ENCODE measurements around the gene SPIN1. TPM values are rescaled to one million over a fixed set of nuclear protein-coding genes. Genes with fewer than 3 reads are reported as not detected.
"Not testable (repeated sequence)": the region's sequence is repeated elsewhere in the genome, so short reads cannot be mapped to it uniquely, and the experiment has no call there.

Gene SPIN1
- polyA plus RNA-seq (ENCODE audit: insufficient read depth in 1 of 5, insufficient read length in 5 of 5, low replicate concordance in 1 of 5) = 100 to 1,000 TPM; 118 to 179 (median 152) TPM
- long read RNA-seq, donor 1, full-length matches to known transcripts = 28 of 69 reads
- long read RNA-seq, donor 1, partial matches to known transcripts = 35 of 69 reads
- long read RNA-seq, donor 1, other reads (novel, unspliced or antisense) = 6 of 69 reads
- long read RNA-seq, donor 2, full-length matches to known transcripts = 16 of 28 reads
- long read RNA-seq, donor 2, partial matches to known transcripts = 6 of 28 reads
- long read RNA-seq, donor 2, other reads (novel, unspliced or antisense) = 6 of 28 reads
- long read RNA-seq, donor 3, full-length matches to known transcripts = 25 of 77 reads
- long read RNA-seq, donor 3, partial matches to known transcripts = 52 of 77 reads
- long read RNA-seq, donor 3, other reads (novel, unspliced or antisense) = 0 of 77 reads
- long read RNA-seq, donor 4, full-length matches to known transcripts = 17 of 36 reads
- long read RNA-seq, donor 4, partial matches to known transcripts = 19 of 36 reads
- long read RNA-seq, donor 4, other reads (novel, unspliced or antisense) = 0 of 36 reads
- long read RNA-seq, donor 5, full-length matches to known transcripts = 24 of 49 reads
- long read RNA-seq, donor 5, partial matches to known transcripts = 15 of 49 reads
- long read RNA-seq, donor 5, other reads (novel, unspliced or antisense) = 10 of 49 reads
- long read RNA-seq, donor 6, full-length matches to known transcripts = 30 of 52 reads
- long read RNA-seq, donor 6, partial matches to known transcripts = 12 of 52 reads
- long read RNA-seq, donor 6, other reads (novel, unspliced or antisense) = 10 of 52 reads
- long read RNA-seq, donor 7, full-length matches to known transcripts = 34 of 41 reads
- long read RNA-seq, donor 7, partial matches to known transcripts = 7 of 41 reads
- long read RNA-seq, donor 7, other reads (novel, unspliced or antisense) = 0 of 41 reads
- long read RNA-seq, donor 8, full-length matches to known transcripts = 11 of 39 reads
- long read RNA-seq, donor 8, partial matches to known transcripts = 28 of 39 reads
- long read RNA-seq, donor 8, other reads (novel, unspliced or antisense) = 0 of 39 reads

- DNase-seq = peak; percentile 78 to 81
Observed at GRCh38 chr9:88388203-88388885, at the start of gene SPIN1. Gene SPIN1 (plus strand): TSS chr9:88388444. CDS start chr9:88426540, 38,096 bp downstream.

DNA sequence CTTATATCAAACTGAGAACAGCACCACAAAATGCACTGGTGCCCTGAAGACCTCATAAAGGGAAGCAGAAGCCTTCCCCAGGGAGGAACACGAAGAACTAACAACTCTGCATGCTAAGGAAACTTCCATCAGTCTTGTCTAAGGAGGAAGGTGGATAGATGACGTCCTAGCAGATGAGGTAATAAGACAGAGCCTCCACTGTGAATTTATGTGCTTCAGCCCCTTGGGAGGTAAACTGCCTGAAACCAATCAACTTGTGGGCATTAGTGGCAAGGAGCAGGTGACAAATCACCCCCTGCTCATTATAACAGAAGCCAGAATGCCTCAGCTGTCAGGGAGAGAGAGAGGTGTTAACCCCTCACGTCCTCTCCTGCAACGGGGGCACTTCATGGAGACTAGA is 48.9 kb upstream of the SPIN1 start:
- no peak for DNase-seq

DNA sequence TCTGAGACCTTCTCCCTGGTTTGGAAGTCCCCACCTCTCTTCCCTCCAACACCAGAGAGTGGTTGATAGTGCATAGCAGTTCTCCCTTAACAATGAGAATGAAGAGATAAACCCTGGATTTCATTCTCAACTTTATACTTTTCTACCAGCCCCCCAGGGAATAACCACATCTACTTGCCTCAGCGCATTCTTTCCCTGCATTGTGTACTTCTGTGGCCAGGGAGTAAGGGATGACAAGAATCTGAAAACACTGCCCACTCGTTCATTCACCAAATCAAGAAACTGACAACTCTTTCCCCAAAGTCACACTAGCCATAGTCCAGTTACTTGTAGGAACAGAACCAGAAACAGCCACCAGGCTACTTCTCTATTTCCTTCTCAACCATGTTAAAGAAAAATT is 46.0 kb upstream of the SPIN1 start:
- DNase-seq = no peak

DNA sequence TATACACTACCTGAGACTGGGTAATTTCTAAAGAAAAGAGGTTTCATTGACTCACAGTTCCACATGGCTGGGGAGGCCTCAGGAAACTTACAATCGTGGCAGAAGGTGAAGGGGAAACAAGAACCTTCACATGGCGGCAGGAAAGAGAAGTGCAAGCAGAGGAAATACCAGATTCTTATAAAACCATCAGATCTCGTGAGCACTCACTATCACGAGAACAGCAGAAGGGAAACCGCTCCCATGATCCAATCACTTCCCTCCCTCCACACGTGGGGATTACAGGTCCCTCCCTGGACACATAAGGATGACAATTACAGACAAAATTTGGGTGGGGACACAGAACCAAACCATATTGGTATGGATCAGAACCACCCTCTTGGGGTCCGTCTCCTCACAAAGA is 44.2 kb upstream of the SPIN1 start:
- DNase-seq = no peak

DNA sequence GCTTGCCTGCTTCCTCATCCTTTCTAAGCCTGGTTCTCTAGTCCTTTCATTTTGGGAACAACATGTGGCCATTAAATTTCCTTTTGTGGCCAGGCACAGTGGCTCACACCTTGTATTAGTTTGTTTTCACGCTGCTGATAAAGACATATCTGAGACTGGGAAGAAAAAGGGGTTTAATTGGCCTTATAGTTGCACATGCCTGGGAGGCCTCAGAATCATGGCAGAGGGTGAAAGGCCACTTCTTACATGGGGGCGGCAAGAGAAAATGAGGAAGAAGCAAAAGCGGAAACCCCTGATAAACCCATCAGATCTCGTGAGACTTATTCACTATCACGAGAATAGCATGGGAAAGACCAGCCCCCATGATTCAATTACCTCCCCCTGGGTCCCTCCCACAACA is 37.9 kb upstream of the SPIN1 start:
- not testable (repeated sequence) for DNase-seq

GRCh38 chr9:88355166-88355565 is 33.1 kb upstream of the SPIN1 start:
- DNase-seq = no peak

DNA sequence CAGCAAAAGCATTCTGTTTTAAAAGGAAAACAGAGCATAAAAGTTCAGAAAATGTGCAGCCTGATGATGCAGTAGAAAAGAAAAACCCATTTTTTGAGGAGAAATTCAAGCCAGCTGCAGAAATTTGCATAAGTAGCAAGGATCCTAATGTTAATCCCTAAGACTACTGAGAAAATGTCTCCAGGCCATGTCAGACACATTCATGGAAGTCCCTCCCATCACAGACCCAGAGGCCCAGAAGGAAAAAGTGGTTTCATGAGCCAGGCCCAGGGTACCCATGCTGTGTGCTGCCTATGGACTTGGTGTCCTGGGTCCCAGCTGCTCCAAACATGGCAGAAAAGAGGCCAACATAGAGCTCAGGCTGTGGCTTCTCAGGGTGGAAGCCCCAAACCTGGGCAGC is 31.0 kb upstream of the SPIN1 start:
- DNase-seq = not testable (repeated sequence)

DNA sequence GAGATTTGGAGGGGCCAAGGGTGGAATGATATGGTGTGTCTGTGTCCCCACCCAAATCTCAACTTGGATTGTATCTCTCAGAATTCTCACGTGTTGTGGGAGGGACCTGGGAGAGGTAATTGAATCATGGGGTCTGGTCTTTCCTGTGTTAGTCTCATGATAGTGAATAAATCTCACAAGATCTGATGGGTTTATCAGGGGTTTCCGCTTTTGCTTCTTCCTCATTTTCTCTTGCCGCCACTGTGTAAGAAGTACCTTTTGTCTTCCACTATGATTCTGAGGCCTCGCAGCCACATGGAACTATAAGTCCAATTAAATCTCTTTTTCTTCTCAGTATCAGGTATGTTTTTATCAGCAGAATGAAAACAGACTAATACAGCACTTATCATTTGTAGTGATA is 29.5 kb upstream of the SPIN1 start:
- no peak for DNase-seq

GRCh38 chr9:88359974-88360373 is 28.3 kb upstream of the SPIN1 start:
- DNase-seq = no peak

DNA sequence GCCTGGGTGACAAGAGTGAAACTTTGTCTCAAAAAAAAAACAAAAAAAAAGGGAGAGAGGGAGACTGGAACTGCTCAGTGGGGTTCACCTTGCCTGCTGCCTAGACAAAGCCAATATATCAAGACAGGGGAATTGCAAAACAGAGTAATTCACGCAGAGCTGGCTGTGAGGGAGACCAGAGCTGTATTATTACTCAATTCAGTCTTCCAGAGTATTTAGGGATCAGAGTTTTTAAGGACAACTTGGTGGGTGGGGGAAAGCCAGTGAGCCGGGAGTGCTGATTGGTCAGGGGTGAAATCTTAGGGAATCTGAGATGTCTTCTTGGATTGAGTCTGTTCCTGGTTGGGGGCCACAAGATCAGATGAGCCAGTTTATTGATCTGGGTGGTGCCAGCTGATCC is 25.6 kb upstream of the SPIN1 start:
- DNase-seq = no peak

- no peak for DNase-seq
Observed at GRCh38 chr9:88363661-88364060, 24.6 kb upstream of the SPIN1 start.

- DNase-seq = no peak
Observed at GRCh38 chr9:88364706-88365105, 23.5 kb upstream of the SPIN1 start.

DNA sequence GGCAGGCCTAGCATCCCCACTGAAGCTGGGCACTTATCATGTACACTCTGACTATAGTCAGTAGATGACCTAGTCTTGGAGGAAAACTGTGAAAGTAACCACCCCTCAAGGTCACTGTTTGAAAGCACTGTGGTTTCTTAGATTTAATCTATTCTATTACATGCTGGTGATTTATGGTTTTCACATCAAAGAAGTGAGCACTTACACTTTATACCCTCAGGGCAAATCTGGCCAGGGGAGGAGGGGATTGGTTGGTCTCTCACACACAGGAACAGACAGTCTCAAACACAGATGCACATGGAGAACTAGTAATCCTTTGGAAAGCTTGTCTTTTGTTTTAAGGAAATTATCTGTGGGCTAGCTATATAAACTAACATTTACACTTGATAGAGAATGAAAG is 17.9 kb upstream of the SPIN1 start:
- DNase-seq = no peak

DNA sequence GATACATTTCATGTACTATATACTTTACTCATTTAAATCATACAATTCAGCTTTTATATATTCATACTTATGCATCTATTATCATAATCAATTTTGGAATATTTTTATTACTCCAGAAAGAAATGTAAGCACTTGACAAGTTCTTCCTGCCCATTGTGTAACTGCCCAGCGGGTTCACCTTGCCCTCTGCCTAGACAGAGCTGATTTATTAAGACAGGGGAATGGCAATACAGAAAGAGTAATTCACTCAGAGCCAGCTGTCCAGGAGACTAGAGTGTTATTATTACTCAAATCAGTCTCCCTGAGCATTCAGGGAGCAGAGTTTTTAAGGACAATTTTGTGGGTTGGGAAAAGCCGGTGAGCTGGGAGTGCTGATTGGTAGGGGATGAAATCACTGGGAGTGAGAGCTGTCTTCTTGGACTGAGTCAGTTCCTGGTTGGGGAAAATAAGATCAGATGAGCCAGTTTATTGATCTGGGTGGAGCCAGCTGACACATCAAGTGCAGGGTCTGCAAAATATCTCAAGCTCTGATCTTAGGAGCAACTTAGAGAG is 16.1 kb upstream of the SPIN1 start:
- no peak for DNase-seq

- DNase-seq = no peak
Observed at GRCh38 chr9:88373045-88373444, 15.2 kb upstream of the SPIN1 start.

- DNase-seq = no peak
Observed at GRCh38 chr9:88378317-88378716, 9.9 kb upstream of the SPIN1 start.

- no peak for DNase-seq
Observed at GRCh38 chr9:88379352-88379751, 8.9 kb upstream of the SPIN1 start.

- DNase-seq = no peak
Observed at GRCh38 chr9:88380118-88380517, 8.1 kb upstream of the SPIN1 start.

DNA sequence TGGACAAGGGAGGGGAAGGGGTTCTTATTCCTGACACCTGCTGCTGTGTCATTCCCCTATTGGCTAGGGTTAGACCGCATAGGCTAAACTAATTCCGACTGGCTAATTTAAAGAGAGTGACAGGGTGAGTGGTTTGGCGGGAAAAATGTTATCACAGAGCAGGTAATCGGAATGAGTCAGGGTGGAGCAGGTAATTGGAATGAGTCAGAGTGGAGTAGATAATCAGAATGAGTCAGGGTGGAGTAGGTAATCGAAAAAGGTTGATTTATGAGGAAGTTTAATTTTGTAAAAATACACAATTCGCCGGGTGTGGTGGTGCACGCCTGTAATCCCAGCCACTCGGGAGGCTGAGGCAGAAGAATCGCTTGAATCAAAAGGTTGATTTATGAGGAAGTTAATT is 6.9 kb upstream of the SPIN1 start:
- DNase-seq = not testable (repeated sequence)

DNA sequence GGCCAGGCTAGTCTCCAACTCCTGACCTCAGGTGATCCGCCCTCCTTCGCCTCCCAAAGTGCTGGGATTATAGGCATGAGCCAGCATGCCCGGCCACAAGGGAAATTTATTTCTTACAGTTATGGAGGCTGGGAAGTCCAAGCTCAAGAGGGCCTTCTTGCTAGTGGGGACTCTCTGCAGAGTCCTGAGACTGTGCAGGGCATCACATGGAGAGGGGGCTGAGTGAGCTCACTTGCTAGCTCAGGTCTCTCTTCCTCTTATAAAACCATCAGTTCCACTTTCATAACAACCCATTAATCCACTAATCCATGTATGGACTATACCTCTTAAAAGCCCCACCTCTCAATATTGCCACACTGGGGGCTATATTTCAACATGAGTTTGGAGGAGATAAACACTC is 5.1 kb upstream of the SPIN1 start:
- DNase-seq = no peak

DNA sequence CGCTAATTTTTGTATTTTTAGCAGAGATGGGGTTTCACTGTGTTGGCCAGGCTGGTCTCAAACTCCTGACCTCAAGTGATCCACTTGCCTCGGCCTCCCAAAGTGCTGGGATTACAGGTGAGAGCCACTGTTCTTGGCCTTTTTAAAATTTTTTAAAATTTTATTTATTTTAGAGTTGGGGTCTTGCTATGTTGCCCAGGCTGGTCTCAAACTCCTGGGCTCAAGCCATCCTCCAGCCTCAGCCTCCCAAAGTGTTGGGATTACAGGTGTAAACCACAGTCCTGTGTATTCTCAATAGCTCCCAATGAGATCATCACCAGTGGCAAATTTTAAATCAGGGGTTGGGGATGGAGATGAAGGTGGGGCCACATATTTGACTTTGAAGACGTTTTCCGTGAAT is 2.1 kb upstream of the SPIN1 start:
- DNase-seq = not testable (repeated sequence)
